HL-60 (cell line): Measurements from ENCODE around the gene PPP1R9A.

Experiments used
- CTCF ChIP-seq: IDR thresholded peaks from one replicate; pipeline ENCODE4 v1.5.1; 2011; ENCODE audit warnings: low read length, control low read depth, inconsistent platforms; ENCODE audit not compliant: insufficient read depth
- GABPA ChIP-seq: IDR thresholded peaks from 2 replicates; pipeline ENCODE4 v1.6.1; 2012; ENCODE audit warnings: low read depth
- POLR2AphosphoS5 ChIP-seq: IDR thresholded peaks from 2 replicates; pipeline ENCODE4 v1.6.1; 2012; ENCODE audit warnings: low read depth
- REST ChIP-seq: IDR thresholded peaks from 2 replicates; pipeline ENCODE4 v1.6.1; 2012; ENCODE audit warnings: low read depth; ENCODE audit not compliant: insufficient replicate concordance
- SPI1 ChIP-seq: IDR thresholded peaks from 2 replicates; pipeline ENCODE4 v1.6.1; 2012; ENCODE audit warnings: low read depth, mild to moderate bottlenecking, borderline replicate concordance

- TF ChIP-seq CTCF (no peak), GABPA (no peak), POLR2AphosphoS5 (no peak), REST (no peak), SPI1 (no peak)
Measured at GRCh38 chr7:95011146-95011928, 103.9 kb downstream of the PPP1R9A start.
